Calu3 (cell line): Measurements from ENCODE around the gene CDYL2. TPM values are rescaled to one million over a fixed set of nuclear protein-coding genes. Genes with fewer than 3 reads are reported as not detected.

Experiments used
- BruUV-seq: library from RNA; stranded (reverse); fragments of 400-500 nt; replicated peaks from 2 replicates; lab custom pipeline; 2021; lab: Mats Ljungman, UMichigan
- CTCF ChIA-PET: fragments of 300-600 bp; sonication (Branson Sonifier 250); formaldehyde crosslinking; loops from one replicate; lab custom pipeline; 2022; ENCODE audit warnings: antibody characterized with exemption; lab: Charles Lee
- DNase-seq: peaks from one replicate; pipeline ENCODE4 v3.0.0; 2022
- H3K27ac Mint-ChIP-seq: one replicate; pipeline ENCODE4 v1.8.0; 2022; ENCODE audit warnings: mixed read lengths; ENCODE audit not compliant: unreplicated experiment
- H3K27me3 Mint-ChIP-seq: one replicate; pipeline ENCODE4 v1.8.0; 2022; ENCODE audit warnings: mixed read lengths; ENCODE audit not compliant: unreplicated experiment
- H3K36me3 Mint-ChIP-seq: one replicate; pipeline ENCODE4 v1.8.0; 2022; ENCODE audit warnings: mild to moderate bottlenecking, moderate library complexity, mixed read lengths; ENCODE audit not compliant: insufficient read depth, unreplicated experiment
- H3K4me1 Mint-ChIP-seq: one replicate; pipeline ENCODE4 v1.8.0; 2022; ENCODE audit warnings: mild to moderate bottlenecking, low read depth, mixed read lengths; ENCODE audit not compliant: unreplicated experiment
- H3K4me3 Mint-ChIP-seq: one replicate; pipeline ENCODE4 v1.8.0; 2022; ENCODE audit warnings: mild to moderate bottlenecking, low read depth, moderate library complexity, mixed read lengths; ENCODE audit not compliant: unreplicated experiment
- H3K9me3 Mint-ChIP-seq: one replicate; pipeline ENCODE4 v1.8.0; 2022; ENCODE audit warnings: low read depth, mixed read lengths; ENCODE audit not compliant: unreplicated experiment
- intact Hi-C: fragments of 100-400 bp; cut with micrococcal nuclease; formaldehyde crosslinking; loops from one replicate; pipeline ENCODE4 v1.10.0; 2022; ENCODE audit not compliant: unreplicated experiment
- total RNA-seq: library from RNA; stranded (reverse); gene quantifications from 2 replicates; pipeline ENCODE4 v1.2.3, GENCODE V29; 2022
- TF ChIP-seq, protein P1 (sequence below): fragments of 200-600 bp; IDR thresholded peaks from one replicate; pipeline ENCODE4 v1.8.0; 2022; ENCODE audit warnings: antibody characterized with exemption; ENCODE audit not compliant: unreplicated experiment

CDYL2 gene
- total RNA-seq, 1 experiment from 2014 or later: 1.0 TPM

DNA sequence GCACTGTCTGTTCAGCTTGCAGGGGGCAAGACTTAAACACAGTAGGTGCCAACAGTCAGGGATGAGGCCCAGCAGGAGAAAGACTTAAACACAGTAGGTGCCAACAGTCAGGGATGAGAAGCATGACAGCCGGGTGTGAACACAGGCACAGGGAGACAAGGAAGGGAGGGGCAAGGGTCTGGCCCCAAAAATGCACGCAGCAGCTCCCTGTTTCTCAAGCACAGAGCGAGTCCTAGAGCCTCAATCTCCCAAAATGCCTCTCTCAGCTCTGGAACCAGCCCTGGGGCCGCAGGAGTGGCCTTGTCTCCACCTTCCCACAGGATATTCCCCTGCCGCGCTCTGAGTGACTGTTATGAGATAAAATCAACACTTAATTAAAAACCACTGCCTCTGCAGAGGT, 197.2 kb downstream of the CDYL2 start:
- Mint-ChIP-seq H3K27ac (no peak overlapping the region), H3K27me3 (no peaks in the 10 kb centered on the region), H3K4me1 (no peaks in the 10 kb centered on the region), H3K9me3 (no peaks in the 10 kb centered on the region), H3K36me3 (no peaks in the 10 kb centered on the region), H3K4me3 (no peak overlapping the region)
- TF ChIP-seq, protein P1, sequence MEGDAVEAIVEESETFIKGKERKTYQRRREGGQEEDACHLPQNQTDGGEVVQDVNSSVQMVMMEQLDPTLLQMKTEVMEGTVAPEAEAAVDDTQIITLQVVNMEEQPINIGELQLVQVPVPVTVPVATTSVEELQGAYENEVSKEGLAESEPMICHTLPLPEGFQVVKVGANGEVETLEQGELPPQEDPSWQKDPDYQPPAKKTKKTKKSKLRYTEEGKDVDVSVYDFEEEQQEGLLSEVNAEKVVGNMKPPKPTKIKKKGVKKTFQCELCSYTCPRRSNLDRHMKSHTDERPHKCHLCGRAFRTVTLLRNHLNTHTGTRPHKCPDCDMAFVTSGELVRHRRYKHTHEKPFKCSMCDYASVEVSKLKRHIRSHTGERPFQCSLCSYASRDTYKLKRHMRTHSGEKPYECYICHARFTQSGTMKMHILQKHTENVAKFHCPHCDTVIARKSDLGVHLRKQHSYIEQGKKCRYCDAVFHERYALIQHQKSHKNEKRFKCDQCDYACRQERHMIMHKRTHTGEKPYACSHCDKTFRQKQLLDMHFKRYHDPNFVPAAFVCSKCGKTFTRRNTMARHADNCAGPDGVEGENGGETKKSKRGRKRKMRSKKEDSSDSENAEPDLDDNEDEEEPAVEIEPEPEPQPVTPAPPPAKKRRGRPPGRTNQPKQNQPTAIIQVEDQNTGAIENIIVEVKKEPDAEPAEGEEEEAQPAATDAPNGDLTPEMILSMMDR: no peak
- no TSS peak for BruUV-seq
- CTCF ChIA-PET: no interaction called here
- no peak for DNase-seq
- intact Hi-C loops: no loop called here

DNA sequence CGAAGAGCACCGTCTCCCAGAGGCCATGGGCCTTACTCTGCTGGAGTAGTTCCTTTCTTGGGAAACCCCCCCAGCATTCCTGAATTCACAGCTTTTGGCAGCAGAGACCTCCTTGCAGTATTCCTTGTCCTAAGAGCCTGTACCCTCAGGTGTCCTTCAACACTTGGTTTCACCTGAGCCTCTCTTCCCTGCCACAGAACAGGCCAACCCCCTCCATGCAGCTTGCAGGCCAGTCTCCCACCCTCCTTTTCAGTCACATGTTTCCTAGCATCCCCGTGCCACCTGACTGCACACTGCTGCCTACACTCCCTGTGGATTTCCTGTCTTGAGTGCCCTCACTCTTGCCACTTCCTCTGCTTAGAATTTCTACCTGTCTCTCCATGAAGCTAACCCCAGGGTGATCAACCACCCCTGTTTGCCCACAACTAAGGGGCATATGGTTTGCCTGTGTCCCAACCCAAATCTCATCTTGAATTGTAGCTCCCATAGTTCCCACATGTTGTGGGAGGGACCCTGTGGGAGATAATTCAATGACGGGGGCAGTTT, 198.1 kb downstream of the CDYL2 start:
- no TSS peak for BruUV-seq
- intact Hi-C loops: no loop called here
- TF ChIP-seq, protein P1: no peak
- Mint-ChIP-seq H3K36me3 (no peaks in the 10 kb centered on the region), H3K4me1 (no peaks in the 10 kb centered on the region), H3K27me3 (peaks cover 4% of the 10 kb centered on the region), H3K9me3 (no peaks in the 10 kb centered on the region), H3K27ac (no peak overlapping the region), H3K4me3 (no peak overlapping the region)
- CTCF ChIA-PET: no interaction called here
- no peak for DNase-seq

DNA sequence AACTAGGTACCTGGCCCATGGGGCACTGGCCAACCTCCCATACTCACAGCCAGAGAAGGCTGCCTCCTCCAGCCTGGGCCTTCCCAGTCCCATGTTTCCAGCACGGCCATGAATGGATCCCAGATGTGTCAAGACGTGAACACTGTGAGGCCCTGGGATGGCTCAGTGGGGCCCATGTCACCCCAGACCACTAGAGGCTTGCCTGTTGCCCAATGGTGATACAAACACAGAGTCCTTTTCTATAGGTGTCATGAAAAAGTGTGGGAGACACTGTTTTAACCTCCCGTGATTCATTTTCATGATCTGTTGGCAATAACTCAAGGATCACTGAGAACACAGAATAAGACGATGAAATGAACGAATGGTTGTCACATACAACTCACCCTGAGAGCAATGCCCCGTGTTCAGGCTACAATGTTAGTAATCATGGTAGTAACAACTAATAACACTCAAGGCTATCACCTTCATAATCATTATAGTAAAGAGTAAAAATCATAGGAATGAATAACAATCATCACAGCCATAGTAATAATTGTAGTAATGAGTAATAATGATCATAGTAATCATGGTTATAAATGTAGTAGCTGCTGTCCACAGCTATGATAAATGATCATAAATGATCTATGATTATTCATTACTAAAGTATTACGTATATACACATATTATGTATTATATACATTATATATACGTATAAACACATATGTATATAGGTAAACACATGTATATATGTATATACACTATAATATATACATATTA, 199.6 kb downstream of the CDYL2 start:
- Mint-ChIP-seq H3K4me3 (no peak overlapping the region), H3K4me1 (no peaks in the 10 kb centered on the region), H3K27ac (no peak overlapping the region), H3K27me3 (peaks cover 8% of the 10 kb centered on the region), H3K9me3 (no peaks in the 10 kb centered on the region), H3K36me3 (no peaks in the 10 kb centered on the region)
- intact Hi-C loops: no loop called here
- CTCF ChIA-PET: no interaction called here
- no peak for DNase-seq
- no TSS peak for BruUV-seq
- TF ChIP-seq, protein P1: no peak

DNA sequence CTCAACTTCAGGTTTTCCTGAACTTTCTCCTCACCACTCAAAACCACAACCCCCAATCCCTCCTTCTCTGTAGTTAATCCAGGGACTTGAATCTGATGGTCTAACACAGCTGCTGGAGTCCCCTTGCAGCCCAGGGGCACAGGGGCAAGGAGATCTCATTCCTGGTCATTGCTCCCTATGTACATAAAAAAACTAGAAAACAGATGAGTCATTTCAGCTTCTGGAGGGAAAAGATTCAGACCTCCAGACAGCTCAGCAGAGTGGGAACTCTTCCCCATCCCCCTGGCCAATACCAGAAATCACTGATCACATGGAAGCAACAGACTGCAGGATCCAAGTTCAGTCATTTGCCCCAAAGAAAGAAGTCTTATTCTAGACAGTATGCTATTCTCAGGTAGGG, 201.5 kb downstream of the CDYL2 start:
- Mint-ChIP-seq H3K9me3 (no peaks in the 10 kb centered on the region), H3K36me3 (no peaks in the 10 kb centered on the region), H3K4me1 (no peaks in the 10 kb centered on the region), H3K4me3 (no peak overlapping the region), H3K27ac (no peak overlapping the region), H3K27me3 (peaks cover 8% of the 10 kb centered on the region)
- DNase-seq: no peak
- no TSS peak for BruUV-seq
- CTCF ChIA-PET: interaction anchor here (0.6 kb wide), 1 partner anchor 1340 kb away, joined by 3 read pairs; no protein-coding TSS in a partner anchor
- intact Hi-C loops: no loop called here
- TF ChIP-seq, protein P1: no peak
